ENCODE results near the gene CENPO.

GRCh38 chr2:24839729-24840128, 46.5 kb downstream of the CENPO start:
- TF ChIP-seq CTCF (conservative IDR thresholded peaks at IDR 0.05) = no peak
- no peak for TF ChIP-seq ZFX (IDR thresholded peaks at IDR 0.05)

Data from C4-2B (cell line).